CD4-positive, alpha-beta T cell (primary cell): Measurements from ENCODE around the gene COX7A2. TPM values are rescaled to one million over a fixed set of nuclear protein-coding genes. Genes with fewer than 3 reads are reported as not detected.

ENCODE experiments used
- ATAC-seq: fragments of 200-7000 bp; cut with Tn5 transposase; one replicate; pipeline ENCODE4 v1.10.0; 2022; ENCODE audit warnings: mild to moderate bottlenecking; ENCODE audit not compliant: poor library complexity
- CTCF ChIA-PET: fragments of 350-600 bp; sonication (Branson Sonifier 250); formaldehyde crosslinking; loops from one replicate; lab custom pipeline; 2021; ENCODE audit warnings: antibody characterized with exemption, inconsistent platforms; lab: Charles Lee
- POLR2A ChIA-PET: fragments of 350-600 bp; sonication (Branson Sonifier 250); formaldehyde crosslinking; loops from one replicate; lab custom pipeline; 2021; ENCODE audit warnings: antibody characterized with exemption, inconsistent platforms; lab: Charles Lee
- DNase-seq, 14 experiments: peaks; one replicate each; pipeline ENCODE4 v3.0.0-alpha.2; 2013 to 2020; ENCODE audit warnings: mixed read lengths in 2 of 14
- H3K27ac ChIP-seq, 2 donors: one replicate each; pipeline versions ENCODE4 v1.5.1 to v1.7.0; 2013; ENCODE audit warnings: low read length in 2 of 2, low read depth in 1 of 2, mild to moderate bottlenecking in 1 of 2
- H3K27me3 ChIP-seq, 2 experiments: 1 replicate in 1 of 2; 2 replicates in 1 of 2; pipeline versions ENCODE4 v1.6.1 to v1.7.0; 2013; ENCODE audit warnings: low read length in 2 of 2, control low read depth in 1 of 2, mild to moderate bottlenecking in 1 of 2, moderate library complexity in 1 of 2; ENCODE audit not compliant: insufficient read depth in 2 of 2, control insufficient read depth in 1 of 2
- H3K36me3 ChIP-seq: one replicate; pipeline ENCODE4 v1.6.1; 2013; ENCODE audit warnings: low read length, control low read depth; ENCODE audit not compliant: insufficient read depth
- H3K4me1 ChIP-seq: one replicate; pipeline ENCODE4 v1.6.1; 2013; ENCODE audit warnings: low read length, control low read depth; ENCODE audit not compliant: insufficient read depth
- H3K4me3 ChIP-seq: one replicate; pipeline ENCODE4 v1.5.1; 2013; ENCODE audit warnings: mild to moderate bottlenecking, low read length, moderate library complexity
- H3K9me3 ChIP-seq, 2 experiments: 1 replicate in 1 of 2; 2 replicates in 1 of 2; pipeline versions ENCODE4 v1.6.1 to v1.7.0; 2013; ENCODE audit warnings: low read length in 2 of 2, mild to moderate bottlenecking in 2 of 2, control low read depth in 1 of 2, moderate library complexity in 1 of 2; ENCODE audit not compliant: control insufficient read depth in 1 of 2, insufficient read depth in 1 of 2
- H3K27ac Mint-ChIP-seq: one replicate; pipeline ENCODE4 v1.8.0; 2020; ENCODE audit warnings: mixed read lengths
- H3K27me3 Mint-ChIP-seq: one replicate; pipeline ENCODE4 v1.8.0; 2021; ENCODE audit warnings: mixed read lengths
- H3K36me3 Mint-ChIP-seq: one replicate; pipeline ENCODE4 v1.8.0; 2021; ENCODE audit warnings: low read depth, mixed read lengths
- H3K4me1 Mint-ChIP-seq: one replicate; pipeline ENCODE4 v1.8.0; 2021; ENCODE audit warnings: low read depth, mixed read lengths
- H3K4me3 Mint-ChIP-seq: one replicate; pipeline ENCODE4 v1.8.0; 2020; ENCODE audit warnings: mild to moderate bottlenecking, mixed read lengths
- H3K9me3 Mint-ChIP-seq: one replicate; pipeline ENCODE4 v1.8.0; 2020; ENCODE audit warnings: mixed read lengths
- intact Hi-C, 2 experiments: fragments of 100-400 bp; cut with DNase I in 1 of 2; cut with micrococcal nuclease in 1 of 2; formaldehyde crosslinking; loops; one replicate each; pipeline versions ENCODE4 v1.15.1 to v1.9.0; 2023 to 2025; cut with DNase I, micrococcal nuclease
- total RNA-seq, 174 experiments: library from RNA in 2 of 174; stranded (reverse) in 2 of 174; gene quantifications; one replicate each; pipeline ENCODE4 v1.2.3 and lab custom pipeline; 2021 to 2026
- TF ChIP-seq, protein P1 (sequence below): fragments of 200-600 bp; IDR thresholded peaks from one replicate; pipeline ENCODE4 v1.8.0; 2022; ENCODE audit warnings: antibody characterized with exemption, mild to moderate bottlenecking

COX7A2 gene
- total RNA-seq, 2 experiments from 2014 or later, result 189 to 195 TPM

DNA sequence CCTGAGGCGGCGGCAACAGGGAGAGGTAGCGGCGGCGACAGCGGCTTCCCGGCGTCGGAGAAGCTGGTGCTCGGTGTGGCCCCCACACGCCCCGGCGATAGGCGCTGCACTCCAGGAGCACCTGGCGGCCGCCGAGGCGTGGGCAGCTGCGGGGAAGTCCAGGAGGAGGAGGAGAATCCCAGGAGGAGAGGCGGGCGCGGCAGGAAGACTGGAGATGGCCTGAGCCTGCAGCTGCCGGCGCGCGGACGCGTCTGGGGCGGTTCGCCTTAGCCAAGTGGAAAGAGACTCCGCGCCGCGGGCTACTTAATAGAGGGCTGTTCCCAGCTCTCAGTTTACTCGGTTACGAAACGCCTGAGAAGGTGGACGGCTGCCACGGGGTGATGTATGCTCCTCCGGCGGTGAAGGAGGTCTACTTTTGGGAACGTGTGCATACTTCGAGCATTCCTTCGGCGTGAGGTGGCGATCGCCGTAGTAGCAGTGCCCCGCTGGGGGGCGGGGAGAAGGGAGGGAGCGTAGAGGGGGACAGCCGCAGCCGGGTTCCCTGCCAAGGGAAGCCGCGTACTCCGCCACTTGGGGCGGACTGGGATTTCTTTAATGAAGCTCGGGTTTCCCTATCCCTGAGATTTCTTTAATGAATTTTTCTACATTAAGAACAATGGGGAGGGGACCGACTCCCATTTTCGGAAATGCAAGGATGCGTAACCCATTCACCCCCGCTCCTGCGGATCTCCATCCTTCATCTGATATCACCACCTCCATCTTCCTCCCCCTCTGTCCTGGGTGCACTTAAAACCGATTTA lies 37.6 kb downstream of the COX7A2 start, which contains the start of gene COL12A1:
COL12A1 (minus strand) TSS at position 278 of the 800 bp plus-strand sequence. CDS start 3,261 bp downstream, outside the sequence.
- H3K4me1 ChIP-seq, result peaks cover 62% of the 10 kb centered on the region
- ATAC-seq (no peak), DNase-seq (peak in 2 of 14 experiments; percentile 17 to 22)
- no peaks in the 10 kb centered on the region for H3K36me3 Mint-ChIP-seq
- no peak within 1 kb of the TSS for H3K27ac ChIP-seq
- TF ChIP-seq, protein P1, sequence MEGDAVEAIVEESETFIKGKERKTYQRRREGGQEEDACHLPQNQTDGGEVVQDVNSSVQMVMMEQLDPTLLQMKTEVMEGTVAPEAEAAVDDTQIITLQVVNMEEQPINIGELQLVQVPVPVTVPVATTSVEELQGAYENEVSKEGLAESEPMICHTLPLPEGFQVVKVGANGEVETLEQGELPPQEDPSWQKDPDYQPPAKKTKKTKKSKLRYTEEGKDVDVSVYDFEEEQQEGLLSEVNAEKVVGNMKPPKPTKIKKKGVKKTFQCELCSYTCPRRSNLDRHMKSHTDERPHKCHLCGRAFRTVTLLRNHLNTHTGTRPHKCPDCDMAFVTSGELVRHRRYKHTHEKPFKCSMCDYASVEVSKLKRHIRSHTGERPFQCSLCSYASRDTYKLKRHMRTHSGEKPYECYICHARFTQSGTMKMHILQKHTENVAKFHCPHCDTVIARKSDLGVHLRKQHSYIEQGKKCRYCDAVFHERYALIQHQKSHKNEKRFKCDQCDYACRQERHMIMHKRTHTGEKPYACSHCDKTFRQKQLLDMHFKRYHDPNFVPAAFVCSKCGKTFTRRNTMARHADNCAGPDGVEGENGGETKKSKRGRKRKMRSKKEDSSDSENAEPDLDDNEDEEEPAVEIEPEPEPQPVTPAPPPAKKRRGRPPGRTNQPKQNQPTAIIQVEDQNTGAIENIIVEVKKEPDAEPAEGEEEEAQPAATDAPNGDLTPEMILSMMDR, result no peak
- peaks cover 63% of the 10 kb centered on the region for H3K4me1 Mint-ChIP-seq
- no peaks in the 10 kb centered on the region for H3K36me3 ChIP-seq
- ChIA-PET POLR2A (interaction anchor here (0.6 kb wide), 1 partner anchor 37 kb away, joined by 3 read pairs; the partner anchor contains the start of gene COX7A2), CTCF (no interaction called here)
- peak within 1 kb of the TSS; percentile 76 for H3K4me3 Mint-ChIP-seq
- intact Hi-C loops, result loop anchor here in 1 of 2 experiments (2.0 kb wide), 1 partner anchor 1115 kb away; no protein-coding TSS in a partner anchor
- H3K9me3 ChIP-seq, result peaks cover 0 to 16% of the 10 kb centered on the region in 2 experiments
- H3K4me3 ChIP-seq, result peak within 1 kb of the TSS; percentile 16
- H3K27me3 ChIP-seq, result peaks cover 64 to 80% of the 10 kb centered on the region in 2 experiments
- H3K27me3 Mint-ChIP-seq, result peaks cover 94% of the 10 kb centered on the region
- H3K9me3 Mint-ChIP-seq, result no peaks in the 10 kb centered on the region
- H3K27ac Mint-ChIP-seq, result no peak within 1 kb of the TSS

DNA sequence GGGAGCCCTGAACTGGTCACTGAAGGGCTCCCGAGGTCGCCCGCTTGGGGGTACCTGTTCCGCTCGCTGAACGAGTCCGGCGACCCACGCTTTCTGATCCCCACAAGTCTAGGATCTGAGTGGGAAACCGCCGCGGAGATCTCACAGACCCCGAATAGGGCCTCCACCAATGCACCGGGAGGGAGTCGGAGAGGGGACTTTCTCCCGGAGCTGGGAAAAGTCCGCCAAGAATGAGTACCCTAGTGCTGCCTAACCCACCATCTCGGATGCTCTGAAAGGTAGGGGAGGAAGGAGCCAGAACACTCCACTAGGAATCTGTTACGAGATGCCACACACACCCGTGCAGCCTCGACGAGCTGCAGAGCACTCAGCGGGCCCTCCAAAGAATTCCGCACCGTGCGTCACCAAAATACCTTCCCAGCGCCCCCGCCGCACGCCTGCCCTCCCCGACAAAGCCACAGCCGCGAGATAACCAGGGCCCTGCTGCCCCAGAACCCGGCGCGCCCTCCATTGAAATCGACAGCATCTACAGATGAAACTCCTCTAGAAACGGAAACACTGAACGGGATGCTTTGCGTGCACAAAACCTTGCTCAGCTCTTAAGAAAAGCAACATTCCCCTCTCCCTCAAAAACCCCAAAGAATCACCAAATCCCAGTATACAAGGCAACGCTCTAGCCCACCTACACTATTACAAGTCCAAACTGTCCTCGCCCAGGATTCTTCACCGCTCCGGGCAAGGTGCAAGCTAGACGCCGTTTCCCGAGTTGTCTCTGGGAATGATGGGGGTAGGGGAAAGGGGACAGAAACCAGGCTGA lies 38.4 kb downstream of the COX7A2 start:
- no peaks in the 10 kb centered on the region for H3K36me3 ChIP-seq
- DNase-seq, result peak in 2 of 14 experiments; percentile 39 to 42
- intact Hi-C loops, result loop anchor here in 1 of 2 experiments (2.0 kb wide), 1 partner anchor 1114 kb away; no protein-coding TSS in a partner anchor
- H3K27me3 ChIP-seq, result peaks cover 64 to 84% of the 10 kb centered on the region in 2 experiments
- Mint-ChIP-seq H3K4me3 (peak overlapping the region; percentile 76), H3K4me1 (peaks cover 63% of the 10 kb centered on the region), H3K27me3 (peaks cover 93% of the 10 kb centered on the region), H3K27ac (no peak overlapping the region), H3K36me3 (no peaks in the 10 kb centered on the region), H3K9me3 (no peaks in the 10 kb centered on the region)
- POLR2A ChIA-PET, result no interaction called here
- no peak overlapping the region for H3K27ac ChIP-seq
- peaks cover 62% of the 10 kb centered on the region for H3K4me1 ChIP-seq
- CTCF ChIA-PET, result no interaction called here
- TF ChIP-seq, protein P1, result no peak
- peak overlapping the region; percentile 16 for H3K4me3 ChIP-seq
- no peak for ATAC-seq
- peaks cover 0 to 16% of the 10 kb centered on the region in 2 experiments for H3K9me3 ChIP-seq
